Nephron progenitor cell (in vitro differentiated cells): ENCODE results near the gene PARP11.

Experiments
- DNase-seq: peaks from one replicate; pipeline ENCODE4 v3.0.0; 2021
- H3K27ac Mint-ChIP-seq: 2 replicates; pipeline ENCODE4 v1.8.0; 2021; ENCODE audit warnings: mild to moderate bottlenecking, moderate library complexity, mixed read lengths
- H3K27me3 Mint-ChIP-seq: 2 replicates; pipeline ENCODE4 v1.8.0; 2021; ENCODE audit warnings: mild to moderate bottlenecking, low read depth, mixed read lengths; ENCODE audit not compliant: poor library complexity
- H3K36me3 Mint-ChIP-seq: 2 replicates; pipeline ENCODE4 v1.8.0; 2021; ENCODE audit warnings: low read depth, mixed read lengths
- H3K4me1 Mint-ChIP-seq: 2 replicates; pipeline ENCODE4 v1.8.0; 2021; ENCODE audit warnings: mixed read lengths
- H3K4me3 Mint-ChIP-seq: 2 replicates; pipeline ENCODE4 v1.8.0; 2021; ENCODE audit warnings: mild to moderate bottlenecking, moderate library complexity, mixed read lengths
- H3K9me3 Mint-ChIP-seq: 2 replicates; pipeline ENCODE4 v1.8.0; 2021; ENCODE audit warnings: mild to moderate bottlenecking, moderate library complexity, mixed read lengths
- TF ChIP-seq, protein P1 (sequence below): fragments of 200-600 bp; sonication (generic); IDR thresholded peaks from 2 replicates; pipeline ENCODE4 v1.5.0; 2021; ENCODE audit warnings: antibody characterized with exemption

PARP11 gene, protein sequence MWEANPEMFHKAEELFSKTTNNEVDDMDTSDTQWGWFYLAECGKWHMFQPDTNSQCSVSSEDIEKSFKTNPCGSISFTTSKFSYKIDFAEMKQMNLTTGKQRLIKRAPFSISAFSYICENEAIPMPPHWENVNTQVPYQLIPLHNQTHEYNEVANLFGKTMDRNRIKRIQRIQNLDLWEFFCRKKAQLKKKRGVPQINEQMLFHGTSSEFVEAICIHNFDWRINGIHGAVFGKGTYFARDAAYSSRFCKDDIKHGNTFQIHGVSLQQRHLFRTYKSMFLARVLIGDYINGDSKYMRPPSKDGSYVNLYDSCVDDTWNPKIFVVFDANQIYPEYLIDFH

DNA sequence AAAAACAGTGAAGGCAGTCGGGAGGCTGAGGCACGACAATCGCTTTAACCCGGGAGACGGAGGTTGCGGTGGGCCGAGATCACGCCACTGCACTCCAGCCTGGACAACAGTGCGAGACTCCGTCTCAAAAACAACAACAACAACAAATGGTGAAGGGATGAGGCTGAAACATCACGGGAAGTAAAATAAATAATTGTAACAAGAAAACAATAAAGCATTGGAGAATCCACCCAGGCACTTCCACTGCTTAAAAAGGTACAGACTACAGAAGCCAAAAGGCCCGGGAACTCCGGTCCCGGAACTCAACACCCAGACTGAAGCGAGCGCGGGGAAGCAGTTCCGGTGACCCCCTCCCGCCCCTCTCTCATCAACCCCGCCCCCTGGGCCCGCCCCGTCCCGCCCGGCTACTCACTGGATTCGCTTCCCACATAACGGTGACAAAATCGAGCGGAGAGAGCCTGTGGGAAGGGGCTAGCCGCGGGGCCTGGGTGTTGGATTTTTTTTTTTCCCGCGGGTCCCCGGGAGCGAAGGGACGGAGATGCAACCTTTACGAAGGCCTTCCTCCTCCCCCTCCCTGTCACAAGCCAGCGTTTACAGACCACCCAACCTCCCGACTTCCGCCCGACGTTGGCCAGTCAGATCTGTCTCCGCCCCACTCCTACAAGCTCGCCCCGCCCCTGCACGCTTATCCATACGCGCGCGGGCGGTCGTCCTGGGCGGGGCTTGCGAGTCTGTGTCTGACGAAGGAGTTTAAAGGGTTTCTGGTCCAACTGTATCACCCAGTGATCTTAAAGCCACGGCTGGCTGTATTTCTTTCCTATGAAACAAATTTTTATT is at the start of gene PARP11:
Gene PARP11 (minus strand): TSS at position 600 of the 837 bp plus-strand sequence. CDS start 170 bp downstream, at position 430.
- Mint-ChIP-seq H3K9me3 (peaks cover 11% of the 10 kb centered on the region), H3K27me3 (peaks cover 10% of the 10 kb centered on the region), H3K36me3 (peaks cover 17% of the 10 kb centered on the region), H3K27ac (peak within 1 kb of the TSS; percentile 92), H3K4me3 (peak within 1 kb of the TSS; percentile 98), H3K4me1 (peaks cover 19% of the 10 kb centered on the region)
- TF ChIP-seq, protein P1, sequence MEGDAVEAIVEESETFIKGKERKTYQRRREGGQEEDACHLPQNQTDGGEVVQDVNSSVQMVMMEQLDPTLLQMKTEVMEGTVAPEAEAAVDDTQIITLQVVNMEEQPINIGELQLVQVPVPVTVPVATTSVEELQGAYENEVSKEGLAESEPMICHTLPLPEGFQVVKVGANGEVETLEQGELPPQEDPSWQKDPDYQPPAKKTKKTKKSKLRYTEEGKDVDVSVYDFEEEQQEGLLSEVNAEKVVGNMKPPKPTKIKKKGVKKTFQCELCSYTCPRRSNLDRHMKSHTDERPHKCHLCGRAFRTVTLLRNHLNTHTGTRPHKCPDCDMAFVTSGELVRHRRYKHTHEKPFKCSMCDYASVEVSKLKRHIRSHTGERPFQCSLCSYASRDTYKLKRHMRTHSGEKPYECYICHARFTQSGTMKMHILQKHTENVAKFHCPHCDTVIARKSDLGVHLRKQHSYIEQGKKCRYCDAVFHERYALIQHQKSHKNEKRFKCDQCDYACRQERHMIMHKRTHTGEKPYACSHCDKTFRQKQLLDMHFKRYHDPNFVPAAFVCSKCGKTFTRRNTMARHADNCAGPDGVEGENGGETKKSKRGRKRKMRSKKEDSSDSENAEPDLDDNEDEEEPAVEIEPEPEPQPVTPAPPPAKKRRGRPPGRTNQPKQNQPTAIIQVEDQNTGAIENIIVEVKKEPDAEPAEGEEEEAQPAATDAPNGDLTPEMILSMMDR = no peak
- DNase-seq = peak; percentile 97

DNA sequence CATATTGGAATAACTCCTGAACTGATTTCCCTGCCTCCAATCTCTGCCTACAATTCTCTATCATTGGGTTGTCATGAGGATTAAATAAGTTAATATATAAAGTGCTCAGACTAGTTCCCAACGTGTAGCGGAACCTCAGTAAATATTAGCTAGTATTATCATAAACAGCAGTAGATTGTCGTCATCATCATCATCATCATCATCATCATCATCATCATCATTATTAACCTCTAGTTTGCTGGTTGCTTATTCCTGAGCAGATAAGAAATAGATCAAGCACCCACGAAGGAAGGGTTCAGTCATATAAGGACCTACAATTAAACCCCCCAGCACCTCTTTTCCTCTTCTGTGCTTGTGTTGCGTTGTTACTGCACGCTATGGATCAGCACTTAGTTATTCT is 48.8 kb upstream of the PARP11 start:
- TF ChIP-seq, protein P1 = no peak
- DNase-seq = no peak
- Mint-ChIP-seq H3K27ac (peak overlapping the region; percentile 74), H3K4me1 (no peaks in the 10 kb centered on the region), H3K9me3 (peaks cover 9% of the 10 kb centered on the region), H3K27me3 (no peaks in the 10 kb centered on the region), H3K4me3 (peak overlapping the region; percentile 14), H3K36me3 (no peaks in the 10 kb centered on the region)

DNA sequence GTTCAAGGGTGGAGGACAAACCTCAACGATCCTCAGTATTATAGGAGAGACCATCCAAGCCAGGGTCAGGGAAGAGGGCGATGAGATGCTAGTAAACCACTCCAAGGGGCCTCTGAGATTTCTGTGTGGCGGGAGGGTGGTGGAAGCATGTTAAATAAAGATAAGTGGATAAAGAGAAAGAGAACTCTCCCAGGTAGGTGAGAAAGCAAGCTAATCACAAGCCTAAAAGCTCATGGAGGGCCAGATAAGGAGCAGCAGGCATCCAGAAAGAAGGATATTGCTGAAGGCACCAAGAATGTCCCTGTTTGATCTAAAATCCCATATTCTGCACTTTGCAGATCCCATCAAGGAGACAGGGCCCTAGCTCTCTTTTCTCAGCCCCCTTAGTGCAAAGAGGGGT is 48.3 kb upstream of the PARP11 start:
- Mint-ChIP-seq H3K27me3 (no peaks in the 10 kb centered on the region), H3K27ac (no peak overlapping the region), H3K9me3 (peaks cover 13% of the 10 kb centered on the region), H3K4me3 (no peak overlapping the region), H3K36me3 (peaks cover 1% of the 10 kb centered on the region), H3K4me1 (peaks cover 5% of the 10 kb centered on the region)
- TF ChIP-seq, protein P1 = no peak
- DNase-seq = no peak

DNA sequence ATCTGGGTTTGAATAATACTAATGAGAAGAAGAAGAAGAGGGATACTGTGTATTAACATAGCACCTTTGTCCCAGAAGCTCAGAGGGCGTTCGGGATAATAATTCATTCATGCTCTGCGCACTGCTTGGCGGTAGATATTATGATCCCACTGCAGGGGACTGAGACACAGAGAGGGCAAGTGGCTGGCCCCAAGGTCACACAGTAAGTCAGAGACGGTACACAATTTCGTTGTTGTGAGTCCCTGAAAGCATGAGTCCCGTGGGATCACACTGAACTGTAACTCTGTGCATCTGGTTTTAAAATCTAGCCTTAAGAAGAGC is 47.9 kb upstream of the PARP11 start:
- TF ChIP-seq, protein P1 = no peak
- peaks cover 5% of the 10 kb centered on the region for H3K36me3 Mint-ChIP-seq
- no peaks in the 10 kb centered on the region for H3K27me3 Mint-ChIP-seq
- H3K9me3 Mint-ChIP-seq = peaks cover 13% of the 10 kb centered on the region
- H3K4me3 Mint-ChIP-seq = no peak overlapping the region
- no peak overlapping the region for H3K27ac Mint-ChIP-seq
- peaks cover 9% of the 10 kb centered on the region for H3K4me1 Mint-ChIP-seq
- DNase-seq = no peak

DNA sequence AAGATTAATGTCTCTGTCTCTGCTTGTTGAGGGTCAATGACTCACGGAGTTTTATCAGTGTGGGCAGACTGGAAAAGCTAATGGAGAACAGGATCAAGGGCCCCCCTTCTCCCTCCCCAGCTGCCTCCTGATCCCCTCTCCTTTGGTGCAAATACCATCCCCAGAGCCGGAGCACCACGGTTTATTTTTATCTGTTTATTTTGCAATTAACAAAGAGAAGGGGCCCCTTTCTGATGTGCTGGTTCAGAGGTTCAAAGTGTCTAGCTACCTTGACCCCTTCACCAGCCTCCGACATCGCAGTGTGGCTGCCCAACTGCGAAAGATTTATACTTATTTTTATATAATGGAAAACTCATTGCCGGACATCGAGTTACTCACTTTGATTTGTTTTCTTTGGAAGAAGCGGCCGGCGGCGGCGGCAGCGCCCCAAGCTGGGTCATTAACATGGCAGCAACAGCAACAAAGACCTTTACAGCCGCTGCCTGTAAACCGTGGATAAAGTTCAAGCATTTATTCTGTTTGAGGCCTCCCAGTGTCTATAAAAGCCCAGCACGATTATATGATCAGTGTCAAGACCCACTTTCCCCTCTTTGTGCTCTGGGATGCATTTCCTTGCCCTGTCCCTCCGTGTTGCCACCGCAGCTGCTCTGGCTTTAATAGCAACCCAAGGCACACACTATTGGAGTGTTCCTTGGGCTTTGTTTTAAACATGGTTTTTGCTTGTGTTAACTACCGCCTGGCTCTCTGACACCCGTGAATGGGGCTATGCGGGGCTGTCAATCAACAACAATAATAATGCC is 47.4 kb upstream of the PARP11 start:
- Mint-ChIP-seq H3K4me3 (no peak overlapping the region), H3K4me1 (peaks cover 11% of the 10 kb centered on the region), H3K36me3 (peaks cover 10% of the 10 kb centered on the region), H3K27ac (no peak overlapping the region), H3K9me3 (peaks cover 14% of the 10 kb centered on the region), H3K27me3 (no peaks in the 10 kb centered on the region)
- peak; percentile 72 for DNase-seq
- TF ChIP-seq, protein P1 = no peak
